NCI-H2227 treated with DMSO at 0.1 percent for 48 hours (cell line): ENCODE data around the gene LYPD4.
A peak's percentile ranks its signal among the peaks of the same experiment; 100 is the strongest.

Source experiments
- DNase-seq: peaks from one replicate; lab custom pipeline; 2025; lab: John Stamatoyannopoulos, UW

The LYPD4 gene

GRCh38 chr19:41850381-41850780 lies 5.9 kb upstream of the LYPD4 start:
- DNase-seq, result no peak

GRCh38 chr19:41849067-41849466 lies 4.6 kb upstream of the LYPD4 start:
- no peak for DNase-seq

- no peak for DNase-seq
Observed at GRCh38 chr19:41848666-41849065, 4.2 kb upstream of the LYPD4 start.

DNA sequence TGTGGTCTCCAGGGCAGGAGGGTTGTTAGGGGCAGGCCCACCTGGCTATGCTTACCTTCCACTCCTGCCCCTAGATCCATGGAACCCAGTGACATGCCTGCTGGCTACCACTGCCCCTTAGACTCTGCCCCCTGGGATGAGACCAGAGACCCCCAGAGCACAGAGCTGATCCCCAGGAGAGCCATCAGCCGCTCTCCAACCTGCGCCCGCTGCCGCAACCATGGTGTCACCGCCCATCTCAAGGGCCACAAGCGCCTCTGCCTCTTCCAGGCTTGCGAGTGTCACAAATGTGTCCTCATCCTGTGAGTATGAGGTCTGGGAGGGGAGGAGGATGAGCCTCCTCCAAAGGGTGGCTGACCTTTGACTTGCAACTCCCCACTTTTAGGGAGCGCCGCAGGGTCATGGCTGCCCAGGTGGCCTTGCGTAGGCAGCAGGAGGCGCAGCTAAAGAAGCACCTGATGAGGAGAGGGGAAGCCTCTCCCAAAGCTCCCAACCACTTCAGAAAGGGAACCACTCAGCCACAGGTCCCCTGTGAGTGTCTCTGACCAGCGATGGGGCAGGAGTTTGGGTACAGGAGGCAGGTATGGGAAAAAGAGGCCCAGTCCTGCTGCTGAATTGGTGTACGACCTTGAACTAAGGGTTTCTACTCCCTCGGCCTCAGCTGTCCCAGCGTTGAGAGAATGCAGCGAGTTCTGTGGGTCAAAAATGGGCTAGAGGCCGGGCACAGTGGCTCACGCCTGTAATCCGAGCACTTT lies 3.0 kb upstream of the LYPD4 start:
- DNase-seq, result no peak

GRCh38 chr19:41845051-41845590 lies 638 bp upstream of the LYPD4 start:
- DNase-seq, result no peak

GRCh38 chr19:41845001-41845050 lies 343 bp upstream of the LYPD4 start, which contains the start of gene DMRTC2:
Gene DMRTC2, plus strand, starts transcription at chr19:41845042. Its CDS starts 2,387 bp downstream, at chr19:41847429.
- DNase-seq, result no peak

DNA sequence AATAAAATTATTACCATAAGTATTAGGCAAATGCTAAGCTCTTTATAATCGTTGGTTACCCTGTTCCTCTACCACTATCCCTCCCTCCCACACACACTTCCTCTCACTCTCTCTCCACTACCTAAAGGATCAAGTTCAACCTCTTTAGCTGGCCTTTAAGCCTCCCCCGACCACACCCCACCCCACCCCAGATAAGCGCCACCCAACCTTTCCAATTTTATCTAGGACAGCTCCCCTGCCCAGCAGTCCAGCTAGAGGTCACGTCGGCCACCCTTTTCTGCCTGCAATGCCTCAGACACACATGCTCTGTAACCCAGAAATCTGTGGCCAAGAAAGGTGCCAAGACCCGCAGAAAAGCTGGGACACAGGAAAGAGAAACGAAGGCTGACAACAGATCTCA lies 1.1 kb downstream of the LYPD4 start:
- DNase-seq, result no peak

GRCh38 chr19:41839211-41839610 lies 5.3 kb downstream of the LYPD4 start:
- DNase-seq, result no peak

DNA sequence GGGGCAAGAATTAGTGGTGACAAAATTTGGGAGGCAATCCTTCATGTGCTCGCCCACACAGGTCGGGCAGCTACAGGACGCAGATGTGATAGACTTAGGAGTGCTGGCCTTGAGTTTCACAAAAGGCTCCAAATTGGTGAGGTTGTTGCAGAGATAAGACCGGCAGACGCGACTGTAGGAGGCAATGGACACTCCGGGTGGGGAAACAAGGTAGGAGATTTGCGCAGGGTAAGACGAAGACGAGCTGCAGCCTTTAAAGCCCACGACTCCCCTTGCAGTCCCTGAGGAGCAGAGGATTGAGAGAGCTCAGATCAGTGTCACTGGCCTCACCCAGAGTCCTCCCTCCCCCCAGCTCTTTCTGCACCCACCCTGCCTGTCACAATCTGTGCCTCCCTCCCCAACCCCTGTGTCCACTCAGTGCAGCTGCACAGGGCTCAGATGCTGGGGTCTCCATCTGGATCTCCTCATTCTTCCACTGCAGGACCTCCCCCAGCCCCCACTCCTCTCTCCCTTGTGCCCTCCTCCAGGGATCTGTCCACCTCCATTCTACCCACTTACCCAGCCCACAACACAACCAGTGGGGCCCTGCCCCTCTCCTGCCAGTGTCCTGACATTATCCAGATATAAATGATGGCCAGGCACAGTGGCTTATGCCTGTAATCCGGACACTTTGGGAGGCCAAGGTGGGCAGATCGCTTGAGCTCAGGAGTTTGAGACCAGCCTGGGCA lies 6.3 kb downstream of the LYPD4 start:
- DNase-seq, result no peak

DNA sequence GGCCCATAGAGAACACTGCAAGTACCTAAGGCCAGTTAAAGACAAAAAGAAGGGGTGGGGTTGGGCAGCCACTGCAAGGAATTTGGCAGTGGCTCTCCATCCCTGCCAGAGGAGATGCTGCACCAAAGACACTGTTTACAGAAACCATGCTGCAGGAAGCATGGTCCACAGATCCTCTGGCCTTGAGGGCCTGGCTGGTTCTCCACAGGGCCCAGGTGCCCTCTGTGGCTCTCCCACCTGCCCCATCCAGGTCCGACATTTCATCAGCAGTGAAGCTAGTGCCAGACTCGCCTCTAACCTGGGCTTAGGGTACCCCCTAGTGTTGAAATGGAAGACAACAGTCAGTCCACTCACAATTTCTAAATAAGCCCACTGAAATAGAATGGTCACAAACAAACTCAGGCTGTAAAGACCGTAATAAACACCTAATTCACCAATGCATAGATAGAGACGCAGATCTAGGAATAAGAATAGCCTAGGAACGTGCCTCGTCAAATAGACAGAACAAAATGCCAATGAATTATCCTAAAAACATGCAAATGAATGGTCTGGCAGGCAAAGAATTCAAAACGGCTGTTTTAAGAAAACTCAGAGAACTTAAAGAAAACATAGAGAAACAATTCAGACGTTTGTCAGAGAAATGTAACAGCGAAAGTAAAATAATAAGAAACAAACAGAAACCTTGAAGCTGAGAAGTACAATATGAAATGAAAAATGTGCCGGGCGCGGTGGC lies 23.3 kb downstream of the LYPD4 start:
- peak; percentile 79 for DNase-seq

DNA sequence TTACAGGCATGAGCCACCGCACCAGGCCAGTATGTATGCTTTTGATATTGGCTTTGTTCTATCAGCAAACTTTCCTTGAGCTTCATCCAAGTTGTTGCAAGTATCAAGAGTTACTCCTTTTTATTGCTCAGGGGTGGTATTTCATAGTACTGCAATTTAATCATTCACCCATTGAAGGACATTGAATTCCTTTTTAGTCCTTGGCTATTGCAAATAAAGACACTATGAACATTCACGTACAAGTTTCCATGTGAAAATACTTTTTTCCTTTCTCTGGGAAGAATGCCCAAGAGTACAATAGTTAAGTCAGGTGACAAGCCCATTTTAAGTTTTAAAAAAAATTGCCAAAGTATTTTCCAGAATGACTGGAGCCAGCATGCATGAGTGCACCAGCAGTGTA lies 27.7 kb downstream of the LYPD4 start:
- DNase-seq, result no peak

- DNase-seq, result no peak
Observed at GRCh38 chr19:41815301-41815700, 29.2 kb downstream of the LYPD4 start.

- DNase-seq, result no peak
Observed at GRCh38 chr19:41813911-41814310, 30.6 kb downstream of the LYPD4 start.

DNA sequence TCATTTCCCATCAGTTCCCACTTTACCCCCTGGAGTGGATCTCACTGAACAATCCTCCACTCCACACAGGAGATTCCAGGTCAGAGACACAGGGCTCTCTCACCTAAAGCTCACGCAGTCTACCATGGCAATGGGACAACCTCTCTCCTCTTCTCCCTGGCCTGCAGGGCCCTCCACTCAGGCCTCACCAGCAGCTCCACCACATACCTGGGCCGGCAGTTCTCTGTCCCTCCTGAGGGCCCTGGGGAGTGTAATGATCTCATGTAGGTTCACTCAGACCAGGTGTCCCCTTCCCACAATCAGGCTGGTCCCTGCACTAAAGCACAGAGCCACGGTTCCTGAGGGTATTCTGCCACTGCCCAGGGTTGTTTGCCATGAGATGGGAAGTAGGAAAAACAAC lies 32.5 kb downstream of the LYPD4 start:
- DNase-seq, result no peak

DNA sequence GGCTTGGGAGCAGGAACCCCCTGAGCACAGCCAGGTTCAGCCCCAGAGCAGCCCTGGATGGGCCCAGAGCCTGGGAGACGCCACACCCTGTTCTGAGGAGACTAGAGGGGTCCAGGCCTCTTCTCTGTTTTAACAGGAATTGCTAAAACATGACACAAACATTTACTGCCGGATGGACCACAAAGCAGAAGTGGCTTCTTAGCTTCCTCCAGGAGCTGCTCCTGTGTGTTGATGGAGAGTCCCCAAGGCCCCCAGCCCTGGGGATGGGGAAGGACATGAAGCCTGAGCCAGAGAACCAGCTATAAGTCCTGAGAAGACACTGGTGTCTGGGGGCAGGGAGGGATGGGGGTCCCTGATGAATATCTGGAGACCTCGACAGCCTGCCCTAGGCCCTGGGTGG lies 33.4 kb downstream of the LYPD4 start:
- no peak for DNase-seq

GRCh38 chr19:41810301-41810700 lies 34.2 kb downstream of the LYPD4 start:
- DNase-seq, result no peak

GRCh38 chr19:41808663-41809566 lies 35.6 kb downstream of the LYPD4 start:
- no peak for DNase-seq

GRCh38 chr19:41807176-41807575 lies 37.3 kb downstream of the LYPD4 start:
- DNase-seq, result no peak

DNA sequence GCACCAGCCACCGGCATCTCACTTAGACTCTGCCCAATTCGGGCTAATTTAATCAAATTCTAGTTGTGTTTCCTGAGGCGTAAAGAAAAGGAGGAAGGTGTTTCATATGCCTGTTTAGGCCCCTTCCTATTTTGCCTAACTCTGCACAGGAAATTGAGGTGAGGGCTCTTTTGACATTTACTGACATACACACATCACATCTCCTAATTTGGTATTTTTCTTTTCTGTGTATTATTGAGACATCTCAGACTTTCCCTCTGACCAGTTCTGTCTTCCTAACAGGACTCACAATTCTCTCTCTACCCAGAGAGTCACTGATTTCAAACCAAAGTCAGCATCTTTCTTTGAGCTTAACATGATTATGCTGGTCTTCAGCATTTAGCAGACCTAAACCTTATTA lies 40.1 kb downstream of the LYPD4 start:
- DNase-seq, result no peak

DNA sequence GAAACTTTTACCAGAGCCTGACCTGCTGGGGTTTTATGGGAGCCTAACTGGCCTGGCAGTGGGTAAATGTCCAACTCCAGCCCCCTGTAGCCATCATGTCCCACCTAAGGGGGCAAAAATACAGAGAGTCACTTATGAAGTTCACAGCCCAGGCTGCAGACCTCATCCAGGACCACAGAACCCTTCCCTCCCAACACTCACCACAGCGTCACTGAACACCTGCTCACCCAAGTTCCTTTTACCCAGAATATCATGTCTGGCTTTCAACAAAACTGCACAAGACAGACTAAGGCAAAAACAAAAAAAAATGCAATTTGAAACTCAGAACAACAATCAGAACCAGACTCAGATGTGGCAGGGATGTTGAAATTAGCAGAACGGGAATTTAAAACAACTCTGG lies 41.7 kb downstream of the LYPD4 start:
- no peak for DNase-seq

DNA sequence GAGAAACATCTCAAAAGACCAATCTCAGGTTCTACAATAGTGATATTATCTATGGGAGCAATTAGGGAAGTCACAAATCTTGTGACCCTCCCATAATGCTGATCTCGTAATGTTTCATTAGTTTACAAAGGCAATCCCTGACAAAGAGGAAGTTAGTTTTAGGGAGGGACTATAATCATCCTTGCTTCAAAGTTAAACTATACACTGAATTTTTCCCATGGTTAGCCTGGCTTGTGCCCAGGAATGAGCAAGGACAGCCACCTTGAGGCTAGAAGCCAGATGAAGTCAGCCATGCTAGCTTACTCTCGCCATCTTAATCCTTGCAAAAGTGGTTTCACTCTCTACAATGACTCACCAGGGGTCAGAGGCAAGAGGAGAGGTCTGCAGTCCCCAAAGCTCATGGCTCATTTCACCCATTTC lies 42.7 kb downstream of the LYPD4 start:
- DNase-seq, result no peak

DNA sequence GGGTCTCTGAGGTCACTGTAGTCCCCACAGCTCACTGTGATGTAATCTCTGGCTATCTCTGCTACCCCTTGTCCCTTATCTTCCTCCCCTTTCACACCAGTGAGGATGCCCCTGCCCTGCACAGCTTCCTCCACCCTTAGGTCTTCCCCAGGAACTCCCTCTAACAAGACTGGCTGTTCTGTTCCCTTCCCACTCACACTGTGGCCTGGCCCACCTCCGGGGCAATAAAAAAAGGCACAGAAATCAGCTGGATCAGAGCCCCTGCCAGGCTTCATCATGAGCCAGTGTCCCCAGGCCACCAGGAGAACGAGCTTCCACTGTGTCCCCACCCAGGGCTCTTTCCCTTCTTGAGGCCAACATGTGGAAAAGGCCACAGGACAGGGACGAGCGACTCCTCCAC lies 43.5 kb downstream of the LYPD4 start:
- no peak for DNase-seq
